ENCODE data around the gene JSRP1. TPM values are rescaled to one million over a fixed set of nuclear protein-coding genes. Genes with fewer than 3 reads are reported as not detected.

Gene JSRP1
- total RNA-seq, 2 experiments from 2014 or later = 1.5 to 15.9 TPM

DNA sequence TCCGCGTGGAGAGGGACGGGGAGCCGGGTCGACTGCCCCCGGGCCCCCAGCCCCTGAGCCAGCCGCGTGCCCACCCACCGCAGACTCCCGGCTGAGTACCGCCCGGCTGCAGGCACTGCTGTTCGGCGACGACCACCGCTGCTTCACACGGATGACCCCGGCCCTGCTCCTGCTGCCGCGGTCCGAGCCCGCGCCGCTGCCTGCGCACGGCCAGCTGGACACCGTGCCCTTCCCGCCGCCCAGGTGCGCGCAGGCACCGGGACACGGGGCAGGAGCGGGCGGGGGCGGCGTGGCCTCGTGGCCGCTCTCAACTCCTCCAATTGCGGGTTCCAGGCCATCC, 5.5 kb downstream of the JSRP1 start:
- Histone ChIP-seq H3K9me2 (ENCODE audit: insufficient read depth, low read length) (no peaks in the 10 kb centered on the region), H3K9me3 (ENCODE audit: low read length) (no peaks in the 10 kb centered on the region), H4K20me1 (ENCODE audit: insufficient read depth, low read length) (no peaks in the 10 kb centered on the region), H3K4me3 (ENCODE audit: low read depth, low read length, poor library complexity, severe bottlenecking) (no peak overlapping the region), H3K36me3 (ENCODE audit: insufficient read depth, low read length) (peaks cover 37% of the 10 kb centered on the region), H3K4me2 (ENCODE audit: low read length) (no peak overlapping the region), H3K79me2 (ENCODE audit: insufficient read depth, low read depth, low read length) (no peaks in the 10 kb centered on the region), H3K27ac (ENCODE audit: low read depth, low read length, poor library complexity, severe bottlenecking) (no peak overlapping the region), H3K4me1 (ENCODE audit: insufficient read depth, low read length, poor library complexity, severe bottlenecking) (peaks cover 19% of the 10 kb centered on the region), H2AFZ (ENCODE audit: low read length) (no peak overlapping the region)
- intact Hi-C loops (cut with micrococcal nuclease; ENCODE audit: unreplicated experiment) = no loop called here
- POLR2A ChIA-PET = no interaction called here
- CTCF ChIA-PET (ENCODE audit: unreplicated experiment) = no interaction called here
- TF ChIP-seq CTCF (conservative IDR thresholded peaks at IDR 0.05; ENCODE audit: low read length) (no peak), EZH2phosphoT487 (IDR thresholded peaks at IDR 0.05; ENCODE audit: borderline replicate concordance, low read depth, low read length) (no peak)
- no peak for DNase-seq (ENCODE audit: low spot score)
- BruUV-seq (replicated peaks) = no TSS peak

GRCh38 chr19:2249880-2250765, 6.1 kb downstream of the JSRP1 start:
- peaks cover 43% of the 10 kb centered on the region for H3K36me3 ChIP-seq (ENCODE audit: insufficient read depth, low read length)
- DNase-seq (ENCODE audit: low spot score) = no peak
- intact Hi-C loops (cut with micrococcal nuclease; ENCODE audit: unreplicated experiment) = no loop called here
- TF ChIP-seq CTCF (conservative IDR thresholded peaks at IDR 0.05; ENCODE audit: low read length) (no peak), EZH2phosphoT487 (IDR thresholded peaks at IDR 0.05; ENCODE audit: borderline replicate concordance, low read depth, low read length) (no peak)
- no peaks in the 10 kb centered on the region for H4K20me1 ChIP-seq (ENCODE audit: insufficient read depth, low read length)
- H3K4me2 ChIP-seq (ENCODE audit: low read length) = no peak overlapping the region
- BruUV-seq (replicated peaks) = no TSS peak
- H3K27ac ChIP-seq (ENCODE audit: low read depth, low read length, poor library complexity, severe bottlenecking) = no peak overlapping the region
- CTCF ChIA-PET (ENCODE audit: unreplicated experiment) = no interaction called here
- H3K4me3 ChIP-seq (ENCODE audit: low read depth, low read length, poor library complexity, severe bottlenecking) = no peak overlapping the region
- H3K79me2 ChIP-seq (ENCODE audit: insufficient read depth, low read depth, low read length) = no peaks in the 10 kb centered on the region
- H2AFZ ChIP-seq (ENCODE audit: low read length) = no peak overlapping the region
- H3K4me1 ChIP-seq (ENCODE audit: insufficient read depth, low read length, poor library complexity, severe bottlenecking) = peaks cover 14% of the 10 kb centered on the region
- H3K9me2 ChIP-seq (ENCODE audit: insufficient read depth, low read length) = no peaks in the 10 kb centered on the region
- POLR2A ChIA-PET = interaction anchor here (0.9 kb wide), 1 partner anchor 9 kb away, joined by 3 read pairs; no protein-coding TSS in a partner anchor
- H3K9me3 ChIP-seq (ENCODE audit: low read length) = no peaks in the 10 kb centered on the region
